Neural crest cell (in vitro differentiated cells): ENCODE measurements around the gene ATRAID. TPM values are rescaled to one million over a fixed set of nuclear protein-coding genes. Genes with fewer than 3 reads are reported as not detected.

Experiments
- DNase-seq: peaks from one replicate; pipeline ENCODE4 v3.0.0; 2021; ENCODE audit warnings: low read depth, mixed read lengths, low spot score
- H3K27ac Mint-ChIP-seq: one replicate; pipeline ENCODE4 v1.8.0; 2021; ENCODE audit warnings: mild to moderate bottlenecking, mixed read lengths; ENCODE audit not compliant: unreplicated experiment
- H3K27me3 Mint-ChIP-seq: 2 replicates; pipeline ENCODE4 v1.8.0; 2021; ENCODE audit warnings: low read depth, mild to moderate bottlenecking, mixed read lengths
- H3K36me3 Mint-ChIP-seq: 2 replicates; pipeline ENCODE4 v1.8.0; 2021; ENCODE audit warnings: low read depth, mild to moderate bottlenecking, mixed read lengths
- H3K4me1 Mint-ChIP-seq: 2 replicates; pipeline ENCODE4 v1.8.0; 2021; ENCODE audit warnings: mixed read lengths
- H3K4me3 Mint-ChIP-seq: one replicate; pipeline ENCODE4 v1.8.0; 2021; ENCODE audit warnings: mild to moderate bottlenecking, mixed read lengths
- H3K9me3 Mint-ChIP-seq: 2 replicates; pipeline ENCODE4 v1.8.0; 2021; ENCODE audit warnings: mixed read lengths
- total RNA-seq: library from RNA; stranded (reverse); gene quantifications from 2 replicates; pipeline ENCODE4 v1.2.1, GENCODE V29; 2021
- TF ChIP-seq, protein P1 (sequence below): fragments of 200-600 bp; sonication (generic); conservative IDR thresholded peaks from 2 replicates; pipeline ENCODE4 v1.5.0; 2021; ENCODE audit warnings: antibody characterized with exemption, mild to moderate bottlenecking

ATRAID gene
- total RNA-seq, 1 donor from 2014 or later: 86.3 TPM

- H3K36me3 Mint-ChIP-seq: peaks cover 3% of the 10 kb centered on the region
- H3K4me1 Mint-ChIP-seq: peaks cover 15% of the 10 kb centered on the region
- peak overlapping the region; percentile 77 for H3K4me3 Mint-ChIP-seq
- DNase-seq: no peak
- no peak overlapping the region for H3K27ac Mint-ChIP-seq
- H3K27me3 Mint-ChIP-seq: peaks cover 50% of the 10 kb centered on the region
- H3K9me3 Mint-ChIP-seq: no peaks in the 10 kb centered on the region
- TF ChIP-seq, protein P1, sequence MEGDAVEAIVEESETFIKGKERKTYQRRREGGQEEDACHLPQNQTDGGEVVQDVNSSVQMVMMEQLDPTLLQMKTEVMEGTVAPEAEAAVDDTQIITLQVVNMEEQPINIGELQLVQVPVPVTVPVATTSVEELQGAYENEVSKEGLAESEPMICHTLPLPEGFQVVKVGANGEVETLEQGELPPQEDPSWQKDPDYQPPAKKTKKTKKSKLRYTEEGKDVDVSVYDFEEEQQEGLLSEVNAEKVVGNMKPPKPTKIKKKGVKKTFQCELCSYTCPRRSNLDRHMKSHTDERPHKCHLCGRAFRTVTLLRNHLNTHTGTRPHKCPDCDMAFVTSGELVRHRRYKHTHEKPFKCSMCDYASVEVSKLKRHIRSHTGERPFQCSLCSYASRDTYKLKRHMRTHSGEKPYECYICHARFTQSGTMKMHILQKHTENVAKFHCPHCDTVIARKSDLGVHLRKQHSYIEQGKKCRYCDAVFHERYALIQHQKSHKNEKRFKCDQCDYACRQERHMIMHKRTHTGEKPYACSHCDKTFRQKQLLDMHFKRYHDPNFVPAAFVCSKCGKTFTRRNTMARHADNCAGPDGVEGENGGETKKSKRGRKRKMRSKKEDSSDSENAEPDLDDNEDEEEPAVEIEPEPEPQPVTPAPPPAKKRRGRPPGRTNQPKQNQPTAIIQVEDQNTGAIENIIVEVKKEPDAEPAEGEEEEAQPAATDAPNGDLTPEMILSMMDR: no peak
Measured at GRCh38 chr2:27261241-27261925, 49.5 kb downstream of the ATRAID start.

- TF ChIP-seq, protein P1: no peak
- Mint-ChIP-seq H3K36me3 (peaks cover 3% of the 10 kb centered on the region), H3K27ac (no peak overlapping the region), H3K27me3 (peaks cover 44% of the 10 kb centered on the region), H3K9me3 (no peaks in the 10 kb centered on the region), H3K4me1 (peaks cover 15% of the 10 kb centered on the region), H3K4me3 (peak overlapping the region; percentile 77)
- DNase-seq: no peak
Measured at GRCh38 chr2:27261926-27262298, 50.1 kb downstream of the ATRAID start.

DNA sequence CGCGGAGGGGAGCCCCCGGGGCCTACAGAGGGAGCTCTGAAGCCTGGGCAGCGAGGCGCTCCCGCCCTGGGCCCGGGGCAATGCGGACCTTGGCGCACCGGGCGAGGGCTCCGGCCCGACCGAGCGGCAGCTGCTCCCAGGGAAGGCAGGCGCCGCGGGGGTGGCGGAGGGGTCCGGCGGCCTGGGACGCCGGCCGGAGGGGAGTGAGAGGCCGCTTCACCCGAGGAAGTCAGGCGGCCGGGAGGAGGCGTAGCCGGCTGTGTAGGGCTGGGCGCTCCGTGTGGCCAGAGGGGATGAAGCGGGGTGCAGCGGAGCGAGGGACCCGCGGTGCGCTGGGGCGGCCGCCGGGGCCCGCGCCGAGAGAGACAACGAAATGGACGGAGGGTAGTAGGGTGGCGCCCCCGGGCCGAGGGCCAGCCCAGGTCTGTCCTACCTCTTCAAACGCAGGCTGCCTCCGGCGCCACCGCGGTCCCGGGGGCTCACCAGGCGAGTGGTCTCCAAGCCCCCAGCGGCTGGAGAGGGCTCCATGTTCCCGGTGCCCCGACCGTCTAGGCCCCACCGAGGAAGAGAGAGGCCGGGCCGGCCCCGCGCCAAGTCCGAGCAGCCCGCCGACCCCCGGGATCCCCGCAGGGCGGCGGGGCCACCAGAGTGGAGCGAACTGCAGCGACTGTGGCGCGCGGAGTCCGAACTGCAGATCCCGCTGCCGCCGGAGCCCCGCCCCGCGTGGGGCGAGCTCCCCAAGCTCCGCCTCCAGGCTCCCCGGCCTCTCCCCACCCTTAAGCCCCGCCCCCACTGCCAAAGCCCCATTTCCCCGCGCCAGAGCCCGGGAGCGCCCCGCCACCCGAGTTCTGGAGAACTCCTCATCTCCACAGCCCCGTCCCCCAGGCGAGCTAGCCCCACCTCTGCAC is 50.8 kb downstream of the ATRAID start, which contains the start of gene SLC30A3:
SLC30A3 (minus strand) TSS at position 669 of the 908 bp plus-strand sequence; CDS start at position 528, 141 bp downstream.
- H3K9me3 Mint-ChIP-seq: no peaks in the 10 kb centered on the region
- TF ChIP-seq, protein P1: no peak
- no peak within 1 kb of the TSS for H3K27ac Mint-ChIP-seq
- H3K4me1 Mint-ChIP-seq: peaks cover 15% of the 10 kb centered on the region
- H3K4me3 Mint-ChIP-seq: peak within 1 kb of the TSS; percentile 88
- DNase-seq: peak; percentile 33
- peaks cover 38% of the 10 kb centered on the region for H3K27me3 Mint-ChIP-seq
- H3K36me3 Mint-ChIP-seq: peaks cover 3% of the 10 kb centered on the region

DNA sequence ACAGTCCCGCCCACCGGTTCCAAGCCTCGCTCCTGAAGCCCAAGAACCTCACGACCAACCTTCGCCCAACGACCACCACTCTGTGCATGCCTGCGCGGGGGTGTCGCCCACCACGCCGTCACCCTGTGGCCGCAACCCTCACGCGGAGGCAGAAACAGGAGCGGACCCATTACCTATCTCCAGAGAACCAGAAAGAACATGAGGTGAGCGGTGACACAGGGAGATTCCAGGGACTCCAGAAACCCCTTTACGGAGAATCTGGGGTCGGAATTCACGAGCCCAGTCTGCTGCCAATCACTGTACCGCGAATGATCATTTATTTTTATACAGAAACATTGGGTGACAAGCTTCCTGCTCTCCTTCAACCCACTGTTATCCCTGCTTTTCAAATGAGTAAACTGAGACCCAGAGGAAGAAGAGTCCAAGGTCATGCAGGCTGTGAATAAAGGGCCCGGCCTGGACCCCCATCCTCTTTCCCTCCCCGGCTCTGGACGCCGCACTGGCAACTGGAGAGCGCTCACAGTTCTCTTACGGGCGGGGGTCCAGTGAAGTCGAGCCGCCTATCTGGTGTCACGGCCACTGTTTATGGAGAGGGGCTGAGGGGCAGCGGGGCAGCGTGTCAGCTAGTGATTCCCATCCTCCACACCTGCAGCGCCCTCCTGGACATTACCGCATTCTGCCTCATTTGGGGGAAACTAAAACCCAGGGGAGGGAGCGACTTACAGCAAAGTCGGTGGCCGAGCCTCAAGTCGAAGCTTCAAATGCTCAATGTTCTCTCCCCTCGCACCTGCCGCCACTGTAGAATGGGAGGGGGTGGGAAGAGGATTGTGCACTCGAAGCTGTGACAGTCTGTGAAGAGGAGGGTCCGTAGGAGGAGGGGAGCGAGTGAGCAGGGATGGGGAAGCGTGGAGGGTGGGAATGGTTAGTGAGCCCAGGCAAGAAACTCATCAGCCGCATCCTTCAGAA is 51.7 kb downstream of the ATRAID start:
- Mint-ChIP-seq H3K9me3 (no peaks in the 10 kb centered on the region), H3K36me3 (peaks cover 3% of the 10 kb centered on the region), H3K4me1 (peaks cover 15% of the 10 kb centered on the region), H3K27me3 (peaks cover 31% of the 10 kb centered on the region), H3K4me3 (peak overlapping the region; percentile 88), H3K27ac (no peak overlapping the region)
- TF ChIP-seq, protein P1: no peak
- DNase-seq: no peak

- Mint-ChIP-seq H3K27me3 (peaks cover 26% of the 10 kb centered on the region), H3K4me3 (peak overlapping the region; percentile 88), H3K4me1 (peaks cover 15% of the 10 kb centered on the region), H3K36me3 (peaks cover 3% of the 10 kb centered on the region), H3K27ac (no peak overlapping the region), H3K9me3 (no peaks in the 10 kb centered on the region)
- TF ChIP-seq, protein P1: no peak
- no peak for DNase-seq
Measured at GRCh38 chr2:27264253-27264752, 52.5 kb downstream of the ATRAID start.
